ENCODE measurements around the gene ATP6V0A1.

ATP6V0A1 gene

DNA sequence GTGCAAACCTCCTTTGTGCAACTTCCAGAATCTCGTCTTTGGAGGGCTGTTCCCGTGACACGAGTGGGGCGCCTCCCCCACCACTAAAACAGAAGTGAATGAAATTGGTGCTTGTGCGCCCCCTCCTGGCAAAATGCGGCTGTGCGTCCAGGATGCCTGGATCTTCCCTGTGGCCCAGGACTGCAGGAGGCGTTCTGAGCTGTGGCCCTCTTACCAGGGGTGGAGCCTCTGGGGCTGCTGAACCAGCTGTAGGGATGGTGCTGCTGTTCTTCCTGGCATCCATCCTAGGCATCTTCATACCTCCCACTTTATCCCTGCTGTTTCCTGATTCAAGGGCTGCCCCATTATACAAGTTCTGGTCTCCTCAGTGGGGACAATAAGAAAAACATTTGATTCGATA, 58.8 kb downstream of the ATP6V0A1 start:
- no peak for DNase-seq (ENCODE audit: low read depth)
- TF ChIP-seq CTCF (conservative IDR thresholded peaks at IDR 0.05; ENCODE audit: low read depth, low read length) = peak; percentile 89
- H3K4me3 ChIP-seq (ENCODE audit: low read length) = no peak overlapping the region

- H3K4me3 ChIP-seq (ENCODE audit: low read length) = no peak overlapping the region
- TF ChIP-seq CTCF (conservative IDR thresholded peaks at IDR 0.05; ENCODE audit: low read depth, low read length) = no peak
- peak; percentile 76 for DNase-seq (ENCODE audit: low read depth)
Observed at GRCh38 chr17:42518046-42518754, 59.5 kb downstream of the ATP6V0A1 start.

DNA sequence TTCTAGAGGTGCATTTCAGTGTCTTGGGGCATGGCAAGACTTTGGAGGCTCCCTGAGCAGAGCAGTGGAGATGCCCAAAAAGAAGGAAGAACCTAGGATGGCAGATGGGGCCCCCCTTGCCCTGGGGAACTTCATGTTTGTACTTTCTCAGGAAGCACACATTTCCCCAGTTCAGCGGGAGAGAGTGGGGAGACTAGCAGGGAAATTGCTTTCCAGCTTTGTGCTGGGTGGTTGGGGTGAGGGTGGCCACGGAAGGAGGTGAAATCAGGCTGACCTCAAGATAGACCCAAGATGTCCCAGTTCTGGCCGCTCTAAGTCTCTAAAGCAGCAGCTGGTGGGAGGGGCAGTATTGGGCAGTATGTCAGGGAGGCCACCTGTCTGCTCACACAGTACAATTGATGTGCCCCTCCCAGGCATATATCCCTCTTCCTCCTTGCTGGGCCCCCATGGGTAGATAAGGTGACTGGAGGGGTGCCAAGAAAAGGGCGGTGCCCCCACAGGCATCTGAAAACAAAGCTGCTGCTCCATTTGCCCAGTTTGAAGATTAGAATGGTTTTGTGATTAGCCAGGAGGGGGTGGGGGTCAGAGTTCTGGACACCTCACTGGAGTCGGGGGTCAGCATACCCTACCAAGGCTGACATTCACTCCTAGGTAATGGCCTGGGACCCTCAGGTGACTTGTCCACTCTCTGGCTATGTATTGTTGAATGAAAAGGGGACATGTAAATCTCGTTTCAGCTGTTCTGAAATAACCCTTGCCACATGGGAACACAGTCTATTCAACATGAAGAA, 60.3 kb downstream of the ATP6V0A1 start:
- no peak overlapping the region for H3K4me3 ChIP-seq (ENCODE audit: low read length)
- TF ChIP-seq CTCF (conservative IDR thresholded peaks at IDR 0.05; ENCODE audit: low read depth, low read length) = no peak
- DNase-seq (ENCODE audit: low read depth) = no peak

GRCh38 chr17:42519546-42520491, 61.1 kb downstream of the ATP6V0A1 start:
- no peak for TF ChIP-seq CTCF (conservative IDR thresholded peaks at IDR 0.05; ENCODE audit: low read depth, low read length)
- DNase-seq (ENCODE audit: low read depth) = peak; percentile 96
- H3K4me3 ChIP-seq (ENCODE audit: low read length) = no peak overlapping the region

DNA sequence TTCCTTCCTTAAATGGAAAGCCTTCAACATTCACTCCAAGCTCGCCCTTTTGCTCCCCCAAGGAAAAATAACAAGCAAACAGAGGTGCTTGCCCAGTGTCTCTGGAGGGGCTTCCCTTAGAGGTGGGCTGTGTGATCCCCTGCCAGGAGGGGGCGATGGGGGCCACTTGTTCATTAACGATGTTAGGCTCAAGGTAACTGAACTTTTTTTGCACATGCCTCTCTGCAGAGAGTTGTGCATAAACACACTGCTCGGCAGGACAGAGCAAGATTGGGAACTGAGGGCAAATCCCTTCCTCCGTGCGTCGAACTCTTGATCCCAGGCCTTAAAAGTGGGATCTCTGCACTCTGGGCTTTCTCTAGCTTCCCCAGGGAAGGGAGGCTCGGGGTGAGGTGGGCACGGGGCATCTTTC, 61.9 kb downstream of the ATP6V0A1 start:
- TF ChIP-seq CTCF (conservative IDR thresholded peaks at IDR 0.05; ENCODE audit: low read depth, low read length) = peak; percentile 32
- no peak for DNase-seq (ENCODE audit: low read depth)
- H3K4me3 ChIP-seq (ENCODE audit: low read length) = no peak overlapping the region

GRCh38 chr17:42521036-42521435, 62.4 kb downstream of the ATP6V0A1 start:
- no peak for DNase-seq (ENCODE audit: low read depth)
- TF ChIP-seq CTCF (conservative IDR thresholded peaks at IDR 0.05; ENCODE audit: low read depth, low read length) = no peak
- H3K4me3 ChIP-seq (ENCODE audit: low read length) = no peak overlapping the region
